ENCODE results near the gene SND1.

Gene SND1

DNA sequence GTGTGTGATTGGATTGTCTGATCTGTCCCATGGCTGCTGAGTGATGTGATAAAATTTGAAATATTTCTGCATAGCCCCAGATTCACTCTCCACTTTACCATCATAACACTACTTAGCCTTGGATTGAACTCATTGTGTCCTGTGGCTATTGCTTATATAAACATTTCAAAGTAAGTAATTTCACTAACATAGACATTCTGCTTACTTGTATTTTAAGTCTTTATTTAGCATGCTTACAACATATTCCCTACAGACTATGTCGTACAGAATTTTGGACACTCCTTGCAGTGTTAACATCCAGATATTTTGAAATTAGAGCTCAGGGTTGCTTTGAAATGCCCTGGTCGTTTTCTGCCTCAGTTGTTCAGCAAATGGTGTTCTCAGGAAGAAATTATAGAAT, 261.7 kb downstream of the SND1 start:
- DNase-seq = no peak

GRCh38 chr7:127914693-127915092, 262.7 kb downstream of the SND1 start:
- DNase-seq = no peak

GRCh38 chr7:127916735-127917134, 264.7 kb downstream of the SND1 start:
- no peak for DNase-seq

DNA sequence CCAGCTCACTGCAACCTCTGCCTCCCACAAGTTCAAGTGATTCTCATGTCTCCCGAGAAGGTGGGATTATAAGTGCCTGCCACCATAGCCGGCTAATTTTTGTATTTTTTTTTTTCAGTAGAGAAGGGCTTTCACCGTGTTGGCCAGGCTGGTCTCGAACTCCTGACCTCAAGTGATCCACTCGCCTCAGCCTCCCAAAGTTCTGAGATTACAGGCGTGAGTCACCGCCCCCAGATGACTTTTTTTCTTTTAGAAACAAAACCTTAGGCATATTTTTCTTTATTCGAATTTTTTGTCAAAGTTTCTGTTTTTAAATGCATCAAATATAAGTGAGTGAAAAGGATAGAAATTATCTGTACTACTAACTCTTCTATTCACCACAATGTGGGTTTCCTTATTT, 266.1 kb downstream of the SND1 start:
- DNase-seq = no peak

DNA sequence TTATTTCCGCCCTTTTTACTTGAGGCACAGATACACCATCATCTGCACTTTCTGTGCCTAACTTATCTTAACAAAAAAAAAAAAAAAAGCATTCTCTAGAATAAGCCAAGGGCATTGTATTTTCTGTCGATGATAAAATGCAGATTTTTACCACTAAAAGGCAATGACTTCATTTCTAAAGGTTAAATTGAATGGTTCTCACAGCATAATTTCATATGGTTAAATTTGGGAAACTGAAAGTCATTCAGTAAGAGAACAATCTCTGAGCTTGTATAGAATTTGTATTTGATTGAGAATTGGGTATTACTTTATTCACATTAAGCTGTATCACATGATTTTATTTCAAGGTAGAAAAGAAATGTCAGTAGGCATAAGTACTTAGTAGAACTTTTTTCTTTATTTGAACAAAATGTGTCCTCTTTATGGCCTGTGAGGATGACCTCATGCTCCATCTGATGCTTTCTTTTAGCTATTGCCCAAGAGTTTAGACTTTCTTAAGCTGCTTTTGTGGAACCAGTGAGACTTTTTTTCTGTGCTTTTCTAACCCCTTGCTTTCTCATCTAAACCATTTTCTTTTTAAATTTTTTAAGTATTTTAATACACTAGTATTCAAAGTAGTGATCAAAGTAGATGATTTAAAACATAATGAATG, 268.9 kb downstream of the SND1 start:
- no peak for DNase-seq

DNA sequence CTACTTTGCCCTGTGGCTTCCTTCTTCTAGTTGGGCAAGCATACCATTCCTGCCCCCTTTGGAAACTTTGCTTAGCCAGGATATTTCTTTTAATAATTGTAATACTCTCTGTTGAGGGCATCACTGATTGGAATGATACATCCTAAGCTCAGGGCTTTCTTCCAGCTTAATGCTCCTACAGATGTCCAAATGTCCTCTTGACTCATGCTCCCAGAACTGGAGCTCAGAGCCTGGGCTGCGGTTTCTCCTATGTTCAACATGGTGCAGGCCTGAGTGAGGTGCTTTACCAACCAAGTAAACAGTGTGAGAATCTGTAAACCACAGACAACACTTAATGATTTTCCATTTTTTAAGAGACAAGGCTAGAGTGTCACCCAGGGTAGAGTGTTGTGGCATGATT, 270.7 kb downstream of the SND1 start:
- no peak for DNase-seq

DNA sequence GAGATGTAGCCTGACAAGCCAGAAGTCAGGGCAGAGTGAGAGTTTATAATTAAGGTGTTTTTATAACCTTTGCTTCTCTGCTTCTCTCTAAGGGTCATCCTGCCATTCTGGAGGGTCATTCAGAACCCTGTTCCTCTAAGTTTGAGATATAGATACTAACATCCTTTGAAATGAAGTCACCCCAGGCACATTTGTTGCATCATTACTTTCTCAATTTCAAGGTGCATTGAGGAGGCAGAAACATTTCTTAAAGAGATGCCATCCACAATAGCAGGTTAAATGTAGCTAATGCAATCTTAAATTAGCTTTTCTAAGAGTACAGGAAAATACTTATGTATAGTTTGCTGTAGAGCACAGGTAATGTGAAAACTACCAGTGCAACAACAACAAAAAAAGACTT, 272.9 kb downstream of the SND1 start:
- no peak for DNase-seq

GRCh38 chr7:127927348-127927696, 275.3 kb downstream of the SND1 start:
- no peak for DNase-seq

GRCh38 chr7:127928222-127928621, 276.2 kb downstream of the SND1 start:
- no peak for DNase-seq

GRCh38 chr7:127928852-127929251, 276.9 kb downstream of the SND1 start:
- no peak for DNase-seq

DNA sequence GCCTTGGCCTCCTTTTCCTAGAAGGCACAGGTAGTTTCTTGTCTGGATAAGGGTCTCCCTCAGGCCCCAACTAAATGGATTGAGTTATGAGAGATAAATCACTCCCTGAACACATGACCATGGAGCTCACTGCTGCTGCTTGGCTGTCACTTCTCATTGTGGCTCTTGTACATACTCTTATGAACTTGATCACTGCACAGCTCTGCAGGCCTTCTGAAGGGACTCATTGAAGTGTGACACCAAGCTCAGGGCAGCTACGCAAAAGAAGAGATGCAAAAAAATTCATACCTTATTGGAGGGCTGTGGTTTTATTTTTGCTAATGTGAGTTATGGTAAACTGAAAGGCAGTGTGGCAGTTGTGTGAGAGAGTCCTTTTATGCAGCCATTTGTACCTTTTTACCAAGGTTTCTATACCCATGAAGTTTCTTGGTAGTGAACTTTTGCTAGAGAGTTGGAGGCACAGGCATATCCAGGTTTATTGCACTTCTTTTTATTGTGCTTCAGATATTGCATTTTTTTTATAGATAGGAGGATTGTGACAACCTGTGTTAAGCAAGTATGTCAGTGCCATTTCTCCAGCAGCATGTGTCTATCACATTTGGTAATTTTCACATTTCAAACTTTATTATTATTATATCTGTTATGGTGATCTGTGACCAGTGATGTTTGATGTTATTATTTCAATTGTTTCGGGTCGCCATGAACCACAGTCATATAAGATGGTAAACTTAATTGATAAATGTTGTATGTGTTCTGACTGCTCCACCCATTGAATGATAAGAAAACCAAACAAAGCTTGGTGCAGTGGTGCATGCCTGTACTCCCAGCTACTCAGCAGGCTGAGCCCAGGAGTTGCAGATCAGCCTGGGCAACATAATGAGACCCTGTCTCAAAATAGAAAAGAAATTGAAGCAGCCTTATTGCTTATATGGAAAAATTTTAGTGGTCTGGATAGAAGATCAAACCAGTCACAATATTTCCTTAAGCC, 278.6 kb downstream of the SND1 start:
- DNase-seq = no peak

- DNase-seq = no peak
Measured at GRCh38 chr7:127932076-127932475, 280.1 kb downstream of the SND1 start.

DNA sequence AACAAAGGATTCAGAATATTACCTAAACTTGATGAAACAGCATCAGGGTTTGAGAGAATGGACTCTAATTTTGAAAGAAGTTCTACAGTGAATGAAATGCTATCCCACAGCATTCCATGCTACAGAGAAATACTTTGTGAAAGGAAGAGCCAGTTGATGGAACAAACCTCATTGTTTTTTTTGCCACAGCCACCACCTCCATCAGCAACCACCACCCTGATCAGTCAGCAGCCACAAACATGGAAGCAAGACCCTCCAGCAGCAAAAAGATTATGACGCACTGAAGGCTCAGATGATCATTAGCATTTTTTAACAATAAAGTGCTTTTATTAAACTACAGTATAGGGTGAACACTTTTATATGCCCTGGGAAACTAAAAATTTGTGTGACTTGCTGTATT, 280.5 kb downstream of the SND1 start:
- DNase-seq = no peak

DNA sequence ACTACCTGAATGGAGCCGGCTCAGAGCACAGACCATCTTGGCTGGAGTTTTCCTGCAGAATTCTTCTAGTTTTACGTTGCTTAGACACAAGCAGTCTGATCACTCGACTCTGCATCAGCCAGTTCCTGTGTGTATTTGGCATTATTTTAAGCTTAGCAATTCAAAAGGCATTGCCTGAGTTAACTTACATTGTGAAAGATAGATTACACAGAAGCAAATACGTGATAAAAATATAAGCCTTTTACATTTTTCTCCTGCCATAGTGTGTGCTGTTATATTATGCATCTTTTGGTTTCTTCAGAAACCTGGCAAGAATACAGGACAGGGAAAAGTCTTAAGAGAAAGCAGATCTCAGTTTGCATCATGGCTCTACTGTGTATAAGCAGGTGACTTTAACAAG, 281.2 kb downstream of the SND1 start:
- DNase-seq = no peak

GRCh38 chr7:127934711-127935110, 282.7 kb downstream of the SND1 start:
- DNase-seq = no peak

GRCh38 chr7:127935847-127936376, 283.9 kb downstream of the SND1 start:
- no peak for DNase-seq

DNA sequence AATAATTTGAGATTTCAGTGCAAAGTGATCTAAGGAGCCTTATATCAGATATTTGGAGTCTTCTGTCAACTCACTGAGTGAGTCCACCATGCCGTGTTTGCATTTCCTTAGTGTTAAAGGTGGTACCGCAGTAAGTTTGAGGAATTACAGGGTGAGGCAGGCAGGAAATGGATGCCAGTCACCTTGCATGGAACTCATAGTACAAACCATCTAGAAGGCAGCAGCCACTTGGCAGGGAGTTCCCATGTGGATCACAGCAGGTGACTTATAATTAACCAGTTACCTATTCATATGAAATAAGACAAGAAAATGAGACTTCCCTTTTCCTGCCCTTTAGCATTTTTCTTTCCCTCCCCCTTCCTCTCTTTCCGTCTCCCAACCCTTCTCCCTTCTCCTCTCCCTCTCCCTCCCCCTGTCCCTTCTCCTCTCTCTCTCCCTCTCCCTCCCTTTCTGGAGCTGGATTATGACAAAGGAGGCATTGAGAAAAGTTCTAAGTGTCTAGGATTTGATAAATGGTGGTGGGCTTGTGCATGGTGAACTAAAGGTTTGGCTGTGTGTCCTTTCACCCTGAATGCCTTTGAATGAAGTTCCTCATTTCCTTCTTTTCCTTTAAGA, 285.2 kb downstream of the SND1 start:
- no peak for DNase-seq

GRCh38 chr7:127938588-127938987, 286.6 kb downstream of the SND1 start:
- DNase-seq = no peak

DNA sequence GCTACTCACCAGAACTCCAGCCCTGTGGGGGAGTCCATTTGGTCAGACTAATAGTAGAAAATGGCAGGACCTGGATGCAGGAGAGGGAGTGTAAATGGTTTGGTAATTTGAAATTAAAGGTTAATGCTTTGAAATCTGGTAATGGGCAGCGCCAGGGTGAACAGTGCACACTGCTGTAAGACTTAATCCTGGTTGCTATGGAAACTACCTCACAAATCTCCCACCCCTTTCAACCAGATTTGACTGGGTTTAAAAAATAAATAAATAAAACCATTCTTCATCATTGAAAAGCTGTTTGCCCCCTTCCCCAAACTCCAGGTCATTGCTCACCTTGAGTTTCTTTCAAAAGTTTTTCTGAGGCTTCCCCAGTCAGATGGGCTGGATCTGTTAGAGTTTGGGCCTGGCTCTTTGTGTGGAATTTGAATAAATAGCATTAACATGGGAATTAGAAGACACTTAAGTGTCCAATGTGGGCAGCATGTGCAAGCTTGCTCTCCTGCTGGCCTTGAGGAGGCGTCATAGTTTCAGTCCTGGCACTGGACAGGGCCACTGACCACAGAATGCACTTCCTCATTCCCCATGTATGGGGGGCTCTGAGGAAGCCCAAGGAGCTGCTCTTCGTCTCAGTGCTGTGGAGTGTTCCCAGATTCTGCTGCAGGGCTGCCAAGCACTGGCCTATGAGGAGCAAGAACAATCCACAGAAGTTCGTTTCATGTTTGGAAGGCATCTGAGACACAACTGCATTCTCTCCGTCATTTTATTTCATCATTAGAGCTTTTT, 288.6 kb downstream of the SND1 start:
- no peak for DNase-seq

GRCh38 chr7:127941476-127942210, 289.6 kb downstream of the SND1 start:
- DNase-seq = no peak

GRCh38 chr7:127943541-127944521, 291.8 kb downstream of the SND1 start:
- DNase-seq = no peak
